ENCODE data around the gene USO1.

DNA sequence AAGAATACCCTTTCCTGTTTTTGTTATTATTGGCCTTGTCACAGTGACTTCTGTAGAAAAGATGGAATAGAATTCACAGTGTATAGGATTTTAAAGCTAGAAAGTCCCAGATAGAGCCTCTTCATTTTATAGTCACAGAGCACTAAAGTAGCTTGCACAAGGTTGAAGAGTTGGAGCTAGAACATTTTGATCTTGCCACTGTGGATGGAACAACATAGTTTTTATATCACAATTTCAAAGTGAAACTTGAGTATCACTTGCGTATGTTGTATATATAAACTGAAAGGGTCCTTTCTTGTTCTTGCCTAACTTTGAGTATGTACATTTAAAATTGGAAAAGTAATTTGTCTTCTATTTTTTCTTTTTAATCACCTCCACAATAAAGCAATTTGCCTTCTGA is 2.7 kb downstream of the USO1 start:
- TF ChIP-seq, protein P1, sequence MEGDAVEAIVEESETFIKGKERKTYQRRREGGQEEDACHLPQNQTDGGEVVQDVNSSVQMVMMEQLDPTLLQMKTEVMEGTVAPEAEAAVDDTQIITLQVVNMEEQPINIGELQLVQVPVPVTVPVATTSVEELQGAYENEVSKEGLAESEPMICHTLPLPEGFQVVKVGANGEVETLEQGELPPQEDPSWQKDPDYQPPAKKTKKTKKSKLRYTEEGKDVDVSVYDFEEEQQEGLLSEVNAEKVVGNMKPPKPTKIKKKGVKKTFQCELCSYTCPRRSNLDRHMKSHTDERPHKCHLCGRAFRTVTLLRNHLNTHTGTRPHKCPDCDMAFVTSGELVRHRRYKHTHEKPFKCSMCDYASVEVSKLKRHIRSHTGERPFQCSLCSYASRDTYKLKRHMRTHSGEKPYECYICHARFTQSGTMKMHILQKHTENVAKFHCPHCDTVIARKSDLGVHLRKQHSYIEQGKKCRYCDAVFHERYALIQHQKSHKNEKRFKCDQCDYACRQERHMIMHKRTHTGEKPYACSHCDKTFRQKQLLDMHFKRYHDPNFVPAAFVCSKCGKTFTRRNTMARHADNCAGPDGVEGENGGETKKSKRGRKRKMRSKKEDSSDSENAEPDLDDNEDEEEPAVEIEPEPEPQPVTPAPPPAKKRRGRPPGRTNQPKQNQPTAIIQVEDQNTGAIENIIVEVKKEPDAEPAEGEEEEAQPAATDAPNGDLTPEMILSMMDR (conservative IDR thresholded peaks at IDR 0.05): no peak
- TF ChIP-seq EZH2 (IDR thresholded peaks at IDR 0.05; ENCODE audit: low read depth): no peak

Data from PC-9 (cell line).